A549 (cell line): ENCODE data around the gene SAA2.

ENCODE experiments used
- EP300 ChIP-seq, 2 experiments: fragments of >200 bp; sonication (Bioruptor Twin); formaldehyde crosslinking; IDR thresholded peaks; 2 replicates in 1 of 2; 3 replicates in 1 of 2; pipeline ENCODE4 v1.6.1; 2016 to 2017
- ESRRA ChIP-seq: fragments of 150-350 bp; IDR thresholded peaks from 2 replicates; pipeline ENCODE4 v1.6.1; 2014; ENCODE audit warnings: mild to moderate bottlenecking, low read length, borderline replicate concordance
- POLR2A ChIP-seq: IDR thresholded peaks from 2 replicates; pipeline ENCODE4 v1.6.1; 2012; ENCODE audit warnings: mild to moderate bottlenecking, low read length
- TF ChIP-seq, protein P1 (sequence below): fragments of >200 bp; sonication (Bioruptor Twin); formaldehyde crosslinking; IDR thresholded peaks from 3 replicates; pipeline ENCODE4 v1.5.1; 2016

DNA sequence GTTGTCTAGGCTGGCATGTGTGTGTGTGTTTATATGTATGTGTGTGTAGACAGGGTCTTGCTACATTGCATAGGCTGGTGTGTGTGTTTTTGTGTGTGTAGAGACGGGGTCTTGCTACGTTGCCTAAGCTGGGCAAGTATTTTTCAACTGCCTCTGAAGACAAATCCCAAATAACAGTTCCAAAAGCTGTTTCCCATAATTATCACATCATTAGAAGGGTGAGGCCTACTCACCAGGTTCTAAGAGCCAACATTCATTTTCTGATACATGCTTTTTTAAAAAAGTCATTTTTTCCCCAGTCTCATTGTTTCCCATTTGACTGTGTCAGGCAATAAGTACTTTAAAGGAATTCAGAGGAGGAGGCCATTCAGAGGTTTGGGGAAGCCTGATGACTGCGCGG, 40.4 kb upstream of the SAA2 start:
- TF ChIP-seq POLR2A (no peak), EP300 (IDR thresholded peaks at IDR 0.05) (no peak), ESRRA (no peak)
- TF ChIP-seq, protein P1, sequence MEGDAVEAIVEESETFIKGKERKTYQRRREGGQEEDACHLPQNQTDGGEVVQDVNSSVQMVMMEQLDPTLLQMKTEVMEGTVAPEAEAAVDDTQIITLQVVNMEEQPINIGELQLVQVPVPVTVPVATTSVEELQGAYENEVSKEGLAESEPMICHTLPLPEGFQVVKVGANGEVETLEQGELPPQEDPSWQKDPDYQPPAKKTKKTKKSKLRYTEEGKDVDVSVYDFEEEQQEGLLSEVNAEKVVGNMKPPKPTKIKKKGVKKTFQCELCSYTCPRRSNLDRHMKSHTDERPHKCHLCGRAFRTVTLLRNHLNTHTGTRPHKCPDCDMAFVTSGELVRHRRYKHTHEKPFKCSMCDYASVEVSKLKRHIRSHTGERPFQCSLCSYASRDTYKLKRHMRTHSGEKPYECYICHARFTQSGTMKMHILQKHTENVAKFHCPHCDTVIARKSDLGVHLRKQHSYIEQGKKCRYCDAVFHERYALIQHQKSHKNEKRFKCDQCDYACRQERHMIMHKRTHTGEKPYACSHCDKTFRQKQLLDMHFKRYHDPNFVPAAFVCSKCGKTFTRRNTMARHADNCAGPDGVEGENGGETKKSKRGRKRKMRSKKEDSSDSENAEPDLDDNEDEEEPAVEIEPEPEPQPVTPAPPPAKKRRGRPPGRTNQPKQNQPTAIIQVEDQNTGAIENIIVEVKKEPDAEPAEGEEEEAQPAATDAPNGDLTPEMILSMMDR = no peak
